Panc1 (cell line): ENCODE data around the gene POFUT1. TPM values are rescaled to one million over a fixed set of nuclear protein-coding genes. Genes with fewer than 3 reads are reported as not detected.
A peak's percentile ranks its signal among the peaks of the same experiment; 100 is the strongest.

Experiments used
- ATAC-seq: fragments of 200-7000 bp; cut with Tn5 transposase; 2 replicates; pipeline ENCODE4 v1.9.1; 2020; ENCODE audit warnings: mild to moderate bottlenecking, moderate library complexity
- BruUV-seq: library from RNA; stranded (reverse); fragments of 400-500 nt; replicated peaks from 2 replicates; lab custom pipeline; 2021; lab: Mats Ljungman, UMichigan
- CTCF ChIA-PET: fragments of 300-600 bp; sonication (Branson Sonifier 250); formaldehyde crosslinking; loops from one replicate; lab custom pipeline; 2022; ENCODE audit warnings: antibody characterized with exemption; lab: Charles Lee
- POLR2A ChIA-PET: fragments of 300-600 bp; sonication (Branson Sonifier 250); formaldehyde crosslinking; loops from one replicate; lab custom pipeline; 2022; ENCODE audit warnings: antibody characterized with exemption; lab: Charles Lee
- DNase-seq: peaks from one replicate; pipeline ENCODE4 v3.0.0-alpha.2; 2010; ENCODE audit warnings: low read depth, low spot score
- H3K27ac ChIP-seq: 2 replicates; pipeline ENCODE4 v1.5.1; 2011; ENCODE audit warnings: mild to moderate bottlenecking, low read length, inconsistent platforms
- H3K27me3 ChIP-seq: fragments of 200-500 bp; sonication (Bioruptor generic); 2 replicates; pipeline ENCODE4 v1.6.0; 2014; ENCODE audit warnings: low read length, inconsistent platforms; ENCODE audit not compliant: control insufficient read depth, insufficient read depth
- H3K36me3 ChIP-seq: fragments of 200-500 bp; sonication (Bioruptor generic); 2 replicates; pipeline ENCODE4 v1.5.1; 2014; ENCODE audit warnings: inconsistent platforms, mild to moderate bottlenecking, low read length, moderate library complexity; ENCODE audit not compliant: control insufficient read depth, insufficient read depth
- H3K4me1 ChIP-seq: 2 replicates; pipeline ENCODE4 v1.5.1; 2011; ENCODE audit warnings: inconsistent platforms, mild to moderate bottlenecking, low read length, moderate library complexity; ENCODE audit not compliant: control insufficient read depth, insufficient read depth
- H3K4me3 ChIP-seq, 2 experiments: 2 replicates each; pipeline ENCODE4 v1.5.1; 2011 to 2012; ENCODE audit warnings: low read depth in 2 of 2, low read length in 2 of 2, mild to moderate bottlenecking in 2 of 2, inconsistent platforms in 1 of 2, moderate library complexity in 1 of 2
- H3K9me3 ChIP-seq: fragments of 200-500 bp; sonication (Bioruptor generic); 2 replicates; pipeline ENCODE4 v1.5.1; 2014; ENCODE audit warnings: low read depth, mild to moderate bottlenecking, inconsistent platforms, low read length, moderate library complexity; ENCODE audit not compliant: control insufficient read depth, insufficient read depth
- POLR2AphosphoS5 ChIP-seq: IDR thresholded peaks from 2 replicates; pipeline ENCODE4 v1.6.1; 2012; ENCODE audit warnings: mild to moderate bottlenecking, low read depth, low read length, moderate library complexity
- SIN3A ChIP-seq: IDR thresholded peaks from 2 replicates; pipeline ENCODE4 v1.6.1; 2012; ENCODE audit warnings: low read depth, mild to moderate bottlenecking, low read length, moderate library complexity, borderline replicate concordance; ENCODE audit not compliant: insufficient read depth
- TCF7L2 ChIP-seq: IDR thresholded peaks from 2 replicates; pipeline ENCODE4 v1.6.1; 2011; ENCODE audit warnings: mild to moderate bottlenecking, low read depth, low read length, inconsistent platforms
- in situ Hi-C: cut with HindIII; loops from 2 replicates; pipeline ENCODE4 v1.10.0; 2016; ENCODE audit warnings: low sequenced_read_pairs, low pct_unique_long_range_greater_than_20kb
- intact Hi-C: fragments of 100-400 bp; cut with micrococcal nuclease; formaldehyde crosslinking; loops from one replicate; pipeline ENCODE4 v1.10.0; 2022; ENCODE audit not compliant: unreplicated experiment
- total RNA-seq: library from RNA; stranded (reverse); gene quantifications from one replicate; pipeline ENCODE4 v1.2.1, GENCODE V29; 2021; ENCODE audit not compliant: unreplicated experiment
- TF ChIP-seq, protein P1 (sequence below): fragments of 450-650 bp; IDR thresholded peaks from 2 replicates; pipeline ENCODE4 v1.5.1; 2017; ENCODE audit warnings: mild to moderate bottlenecking
- TF ChIP-seq, protein P2 (sequence below), 2 experiments: IDR thresholded peaks; 2 replicates each; pipeline ENCODE4 v1.6.1; 2011 to 2012; ENCODE audit warnings: low read depth in 2 of 2, control low read depth in 1 of 2, low read length in 1 of 2, mild to moderate bottlenecking in 1 of 2, moderate library complexity in 1 of 2; ENCODE audit not compliant: insufficient read depth in 1 of 2

Gene POFUT1
- total RNA-seq, 1 experiment from 2014 or later, result 138 TPM

DNA sequence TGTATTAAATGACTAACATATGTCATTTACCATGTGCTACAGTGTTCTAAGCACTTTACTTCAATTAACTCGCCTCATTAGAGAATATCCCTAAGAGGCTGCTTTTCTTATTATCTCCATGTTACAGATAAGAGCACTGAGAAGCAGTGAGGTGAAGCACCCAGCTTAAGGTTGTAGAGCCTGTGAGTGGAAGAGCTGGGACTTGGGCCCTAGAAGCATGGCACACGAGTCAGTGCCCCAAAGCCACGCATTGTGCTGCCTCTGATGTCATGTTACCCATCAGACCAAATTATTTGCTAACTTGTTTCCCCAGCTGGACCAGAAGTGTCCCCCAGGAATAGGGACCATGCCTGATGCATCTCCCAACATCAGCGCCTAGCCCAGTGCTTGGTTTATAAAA, 34.1 kb downstream of the POFUT1 start:
- ATAC-seq (no peak), DNase-seq (no peak)
- in situ Hi-C loops (no loop called here), intact Hi-C loops (no loop called here)
- ChIA-PET CTCF (interaction anchor here (0.8 kb wide), 1 partner anchor 30 kb away, joined by 7 read pairs; no protein-coding TSS in a partner anchor), POLR2A (interaction anchor here (0.6 kb wide), 1 partner anchor 34 kb away, joined by 3 read pairs; no protein-coding TSS in a partner anchor)
- H3K4me3 ChIP-seq, result no peak overlapping the region
- peaks cover 19% of the 10 kb centered on the region for H3K4me1 ChIP-seq
- no peaks in the 10 kb centered on the region for H3K9me3 ChIP-seq
- H3K36me3 ChIP-seq, result no peaks in the 10 kb centered on the region
- no TSS peak for BruUV-seq
- H3K27me3 ChIP-seq, result no peaks in the 10 kb centered on the region
- TF ChIP-seq TCF7L2, result no peak
- no peak for TF ChIP-seq SIN3A
- no peak for TF ChIP-seq POLR2AphosphoS5
- TF ChIP-seq, protein P1, sequence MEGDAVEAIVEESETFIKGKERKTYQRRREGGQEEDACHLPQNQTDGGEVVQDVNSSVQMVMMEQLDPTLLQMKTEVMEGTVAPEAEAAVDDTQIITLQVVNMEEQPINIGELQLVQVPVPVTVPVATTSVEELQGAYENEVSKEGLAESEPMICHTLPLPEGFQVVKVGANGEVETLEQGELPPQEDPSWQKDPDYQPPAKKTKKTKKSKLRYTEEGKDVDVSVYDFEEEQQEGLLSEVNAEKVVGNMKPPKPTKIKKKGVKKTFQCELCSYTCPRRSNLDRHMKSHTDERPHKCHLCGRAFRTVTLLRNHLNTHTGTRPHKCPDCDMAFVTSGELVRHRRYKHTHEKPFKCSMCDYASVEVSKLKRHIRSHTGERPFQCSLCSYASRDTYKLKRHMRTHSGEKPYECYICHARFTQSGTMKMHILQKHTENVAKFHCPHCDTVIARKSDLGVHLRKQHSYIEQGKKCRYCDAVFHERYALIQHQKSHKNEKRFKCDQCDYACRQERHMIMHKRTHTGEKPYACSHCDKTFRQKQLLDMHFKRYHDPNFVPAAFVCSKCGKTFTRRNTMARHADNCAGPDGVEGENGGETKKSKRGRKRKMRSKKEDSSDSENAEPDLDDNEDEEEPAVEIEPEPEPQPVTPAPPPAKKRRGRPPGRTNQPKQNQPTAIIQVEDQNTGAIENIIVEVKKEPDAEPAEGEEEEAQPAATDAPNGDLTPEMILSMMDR, result no peak
- TF ChIP-seq, protein P2, sequence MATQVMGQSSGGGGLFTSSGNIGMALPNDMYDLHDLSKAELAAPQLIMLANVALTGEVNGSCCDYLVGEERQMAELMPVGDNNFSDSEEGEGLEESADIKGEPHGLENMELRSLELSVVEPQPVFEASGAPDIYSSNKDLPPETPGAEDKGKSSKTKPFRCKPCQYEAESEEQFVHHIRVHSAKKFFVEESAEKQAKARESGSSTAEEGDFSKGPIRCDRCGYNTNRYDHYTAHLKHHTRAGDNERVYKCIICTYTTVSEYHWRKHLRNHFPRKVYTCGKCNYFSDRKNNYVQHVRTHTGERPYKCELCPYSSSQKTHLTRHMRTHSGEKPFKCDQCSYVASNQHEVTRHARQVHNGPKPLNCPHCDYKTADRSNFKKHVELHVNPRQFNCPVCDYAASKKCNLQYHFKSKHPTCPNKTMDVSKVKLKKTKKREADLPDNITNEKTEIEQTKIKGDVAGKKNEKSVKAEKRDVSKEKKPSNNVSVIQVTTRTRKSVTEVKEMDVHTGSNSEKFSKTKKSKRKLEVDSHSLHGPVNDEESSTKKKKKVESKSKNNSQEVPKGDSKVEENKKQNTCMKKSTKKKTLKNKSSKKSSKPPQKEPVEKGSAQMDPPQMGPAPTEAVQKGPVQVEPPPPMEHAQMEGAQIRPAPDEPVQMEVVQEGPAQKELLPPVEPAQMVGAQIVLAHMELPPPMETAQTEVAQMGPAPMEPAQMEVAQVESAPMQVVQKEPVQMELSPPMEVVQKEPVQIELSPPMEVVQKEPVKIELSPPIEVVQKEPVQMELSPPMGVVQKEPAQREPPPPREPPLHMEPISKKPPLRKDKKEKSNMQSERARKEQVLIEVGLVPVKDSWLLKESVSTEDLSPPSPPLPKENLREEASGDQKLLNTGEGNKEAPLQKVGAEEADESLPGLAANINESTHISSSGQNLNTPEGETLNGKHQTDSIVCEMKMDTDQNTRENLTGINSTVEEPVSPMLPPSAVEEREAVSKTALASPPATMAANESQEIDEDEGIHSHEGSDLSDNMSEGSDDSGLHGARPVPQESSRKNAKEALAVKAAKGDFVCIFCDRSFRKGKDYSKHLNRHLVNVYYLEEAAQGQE (IDR thresholded peaks at IDR 0.05; ENCODE audit: insufficient read depth in 1 of 2, low read depth in 2 of 2, low read length in 1 of 2), result no peak
- H3K27ac ChIP-seq, result no peak overlapping the region

DNA sequence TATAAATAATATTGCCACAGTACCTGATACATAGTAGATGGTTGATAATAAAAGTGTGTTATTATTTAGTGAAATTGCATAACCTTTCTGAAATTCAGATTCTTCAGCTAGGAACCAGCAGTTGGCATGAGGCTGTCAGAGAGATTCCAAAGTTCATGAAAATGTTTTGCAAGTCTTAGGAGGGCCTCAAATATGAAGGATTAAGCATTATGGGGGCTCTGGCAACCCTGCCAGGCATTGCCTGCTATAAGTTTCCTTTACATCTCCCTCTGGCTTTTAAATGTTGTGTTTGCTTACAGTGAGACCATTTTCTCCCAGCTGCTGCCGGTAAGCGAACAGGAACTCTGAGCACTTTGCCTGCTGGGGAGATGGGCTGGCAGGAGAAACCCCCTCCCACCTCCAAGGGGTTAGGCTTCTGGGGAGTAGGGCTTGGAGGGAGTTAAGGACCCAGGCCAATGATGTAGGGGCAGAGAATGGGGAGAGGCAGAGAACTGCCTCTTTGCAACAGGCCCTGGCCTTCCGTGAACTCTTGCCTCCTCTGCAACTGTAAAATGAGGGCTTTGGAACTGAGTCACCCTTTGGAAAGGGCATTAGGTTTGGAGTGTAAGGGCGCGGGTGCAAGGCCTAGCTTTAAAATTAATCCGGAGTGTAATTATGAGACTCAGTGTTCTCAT, 36.6 kb downstream of the POFUT1 start:
- intact Hi-C loops, result no loop called here
- ChIA-PET POLR2A (interaction anchor here (0.6 kb wide), 1 partner anchor 36 kb away, joined by 3 read pairs; no protein-coding TSS in a partner anchor), CTCF (interaction anchor here (0.6 kb wide), 1 partner anchor 175 kb away, joined by 4 read pairs; no protein-coding TSS in a partner anchor)
- peaks cover 19% of the 10 kb centered on the region for H3K4me1 ChIP-seq
- ATAC-seq, result peak; percentile 71
- no peaks in the 10 kb centered on the region for H3K27me3 ChIP-seq
- DNase-seq, result no peak
- in situ Hi-C loops, result no loop called here
- H3K36me3 ChIP-seq, result no peaks in the 10 kb centered on the region
- H3K9me3 ChIP-seq, result no peaks in the 10 kb centered on the region
- BruUV-seq, result no TSS peak
- H3K4me3 ChIP-seq, result no peak overlapping the region
- peak overlapping the region; percentile 51 for H3K27ac ChIP-seq
- TF ChIP-seq POLR2AphosphoS5, result no peak
- no peak for TF ChIP-seq SIN3A

DNA sequence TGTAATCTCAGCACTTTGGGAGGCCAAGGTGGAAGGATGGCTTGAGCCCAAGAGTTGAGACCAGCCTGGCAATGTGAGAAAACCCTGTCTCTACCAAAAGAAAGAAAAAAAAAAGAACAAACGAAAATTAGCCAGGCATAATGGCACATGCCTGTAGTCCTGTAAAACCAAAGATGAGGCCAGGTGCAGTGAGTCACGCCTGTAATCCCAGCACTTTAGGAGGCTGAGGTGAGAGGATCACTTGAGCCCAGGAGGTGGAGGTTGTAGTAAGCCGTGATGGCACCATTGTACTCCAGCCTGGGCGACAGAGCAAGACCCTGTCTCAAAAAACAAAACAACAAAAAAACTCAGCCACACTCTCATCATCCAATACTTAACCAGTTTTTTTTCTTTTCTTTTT, 37.3 kb downstream of the POFUT1 start:
- 0 out of 2 replicates have a peak overlapping the region, but pooled peaks have one; percentile 1 for H3K27ac ChIP-seq
- CTCF ChIA-PET, result no interaction called here
- peaks cover 18% of the 10 kb centered on the region for H3K4me1 ChIP-seq
- DNase-seq, result no peak
- POLR2A ChIA-PET, result no interaction called here
- no peaks in the 10 kb centered on the region for H3K9me3 ChIP-seq
- no peaks in the 10 kb centered on the region for H3K27me3 ChIP-seq
- H3K4me3 ChIP-seq, result no peak overlapping the region
- BruUV-seq, result no TSS peak
- TF ChIP-seq, protein P2 (IDR thresholded peaks at IDR 0.05; ENCODE audit: insufficient read depth in 1 of 2, low read depth in 2 of 2, low read length in 1 of 2), result no peak
- TF ChIP-seq SIN3A (no peak), TCF7L2 (no peak), POLR2AphosphoS5 (no peak)
- TF ChIP-seq, protein P1, result no peak
- no peak; the same call in 1 of the 2 replicates for ATAC-seq
- no peaks in the 10 kb centered on the region for H3K36me3 ChIP-seq
- in situ Hi-C loops (no loop called here), intact Hi-C loops (no loop called here)
